Karpas-422 (cell line): ENCODE results near the gene MSH2. TPM values are rescaled to one million over a fixed set of nuclear protein-coding genes. Genes with fewer than 3 reads are reported as not detected.
"Not testable (repeated sequence)": the region's sequence is repeated elsewhere in the genome, so short reads cannot be mapped to it uniquely, and the experiment has no call there.

Experiments used
- DNase-seq: peaks from one replicate; pipeline ENCODE4 v3.0.0-alpha.2; 2015
- H2AFZ ChIP-seq: fragments of 200-600 bp; sonication (generic); 2 replicates; pipeline ENCODE4 v1.6.1; 2014; ENCODE audit warnings: antibody characterized with exemption, low read length, mixed read lengths
- H3K27ac ChIP-seq: fragments of 200-600 bp; sonication (generic); 2 replicates; pipeline ENCODE4 v1.5.1; 2014; ENCODE audit warnings: mild to moderate bottlenecking, low read length, moderate library complexity
- H3K27me3 ChIP-seq: fragments of 200-600 bp; sonication (generic); 2 replicates; pipeline ENCODE4 v1.6.1; 2014; ENCODE audit warnings: low read length, mixed read lengths
- H3K36me3 ChIP-seq: fragments of 200-600 bp; sonication (generic); 2 replicates; pipeline ENCODE4 v1.6.1; 2014; ENCODE audit warnings: low read length, mixed read lengths; ENCODE audit not compliant: insufficient read depth
- H3K4me1 ChIP-seq: fragments of 200-600 bp; sonication (generic); 2 replicates; pipeline ENCODE4 v1.6.1; 2014; ENCODE audit warnings: mild to moderate bottlenecking, low read length, mixed read lengths
- H3K4me2 ChIP-seq: fragments of 200-600 bp; sonication (generic); 2 replicates; pipeline ENCODE4 v1.6.1; 2014; ENCODE audit warnings: low read length, low read depth, mild to moderate bottlenecking; ENCODE audit not compliant: poor library complexity, severe bottlenecking
- H3K4me3 ChIP-seq: fragments of 200-600 bp; sonication (generic); 2 replicates; pipeline ENCODE4 v1.5.1; 2014; ENCODE audit warnings: mild to moderate bottlenecking, antibody characterized with exemption, low read length, mixed read lengths
- H3K79me2 ChIP-seq: fragments of 200-600 bp; sonication (generic); 2 replicates; pipeline ENCODE4 v1.6.1; 2014; ENCODE audit warnings: mild to moderate bottlenecking, low read length, mixed read lengths
- H3K9ac ChIP-seq: fragments of 200-600 bp; sonication (generic); 2 replicates; pipeline ENCODE4 v1.6.0; 2014; ENCODE audit warnings: low read length
- H3K9me2 ChIP-seq: fragments of 200-600 bp; sonication (generic), shearing (Covaris generic); replicated peaks from 2 replicates; pipeline ENCODE4 v1.6.0; 2014; ENCODE audit warnings: mild to moderate bottlenecking, low read length, moderate library complexity; ENCODE audit not compliant: insufficient read depth
- H3K9me3 ChIP-seq: fragments of 300-700, 200-600 bp; sonication (generic); 2 replicates; pipeline ENCODE4 v1.6.1; 2014; ENCODE audit warnings: low read length, mixed read lengths
- H4K20me1 ChIP-seq: fragments of 200-600 bp; sonication (generic); 2 replicates; pipeline ENCODE4 v1.6.1; 2014; ENCODE audit warnings: mild to moderate bottlenecking, antibody characterized with exemption, low read length, low read depth; ENCODE audit not compliant: insufficient read depth
- total RNA-seq: library from RNA; depleted of rRNA; stranded (reverse); fragments of >200 nt; shearing (Covaris generic); gene quantifications from 2 replicates; pipeline ENCODE4 v1.2.3, GENCODE V29; 2014; ENCODE audit warnings: low replicate concordance

The MSH2 gene
- total RNA-seq, 1 experiment from 2014 or later = 38.7 TPM

DNA sequence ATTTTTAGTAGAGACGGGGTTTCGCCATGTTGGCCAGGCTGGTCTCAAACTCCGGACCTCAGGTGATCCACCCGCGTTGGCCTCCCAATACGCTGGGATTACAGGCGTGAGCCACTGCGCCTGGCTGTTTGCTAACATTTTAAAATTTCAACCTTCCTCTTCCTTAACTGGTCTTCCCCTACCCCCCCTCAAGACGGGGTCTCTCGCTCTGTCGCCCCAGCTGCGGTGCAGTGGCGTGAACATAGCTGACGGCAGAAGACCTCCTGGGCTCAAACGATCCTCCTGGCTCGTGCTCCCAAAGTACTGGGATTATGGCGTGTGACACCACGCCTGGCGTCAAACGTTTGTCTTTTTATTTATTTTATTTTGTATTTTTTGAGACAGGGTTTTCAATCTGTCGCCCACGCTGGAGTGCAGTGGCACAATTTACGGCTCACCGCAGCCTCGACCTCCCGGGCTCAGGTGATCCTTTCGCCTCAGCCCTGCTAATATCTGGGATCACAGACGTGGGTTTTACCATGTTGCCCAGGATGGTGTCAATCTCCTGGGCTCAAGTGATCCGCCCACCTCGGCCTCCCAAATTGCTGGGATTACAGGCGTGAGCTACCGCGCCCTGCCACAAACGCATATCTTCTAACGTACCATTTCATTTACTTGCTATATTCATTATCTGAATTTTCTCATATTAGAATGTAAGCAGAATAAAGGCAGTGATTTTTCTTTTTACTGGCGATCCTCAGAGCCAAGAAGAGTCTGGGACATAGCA, 984 bp upstream of the MSH2 start:
- Histone ChIP-seq H3K27ac (peak overlapping the region; percentile 5; the same call in 1 of the 2 replicates), H4K20me1 (no peaks in the 10 kb centered on the region; the same call in 1 of the 2 replicates), H3K9ac (peak overlapping the region; percentile 90), H3K9me2 (no peaks in the 10 kb centered on the region), H2AFZ (peak overlapping the region; percentile 59), H3K79me2 (peaks cover 40% of the 10 kb centered on the region), H3K4me3 (peak overlapping the region; percentile 89), H3K9me3 (no peaks in the 10 kb centered on the region), H3K4me2 (peak overlapping the region; percentile 90), H3K4me1 (peaks cover 28% of the 10 kb centered on the region), H3K36me3 (peaks cover 10% of the 10 kb centered on the region), H3K27me3 (no peaks in the 10 kb centered on the region)
- DNase-seq = no peak

DNA sequence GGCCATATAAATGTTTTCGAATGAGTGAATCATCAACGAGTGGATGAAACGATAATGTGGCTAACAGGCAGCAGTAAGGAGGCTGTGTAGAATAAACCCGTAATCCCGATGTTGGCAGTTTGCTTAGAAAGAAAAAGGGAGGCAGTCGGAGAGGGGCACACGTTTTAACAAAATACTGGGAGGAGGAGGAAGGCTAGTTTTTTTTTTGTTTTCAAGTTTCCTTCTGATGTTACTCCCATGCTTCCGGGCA, 476 bp upstream of the MSH2 start:
- Histone ChIP-seq H3K4me3 (peak overlapping the region; percentile 89), H3K79me2 (peaks cover 45% of the 10 kb centered on the region), H3K27me3 (no peaks in the 10 kb centered on the region), H3K4me1 (peaks cover 29% of the 10 kb centered on the region), H3K36me3 (peaks cover 11% of the 10 kb centered on the region), H3K9me3 (no peaks in the 10 kb centered on the region), H3K9me2 (no peaks in the 10 kb centered on the region), H3K27ac (peak overlapping the region; percentile 5; the same call in 1 of the 2 replicates), H2AFZ (peak overlapping the region; percentile 59), H3K4me2 (peak overlapping the region; percentile 90), H4K20me1 (no peaks in the 10 kb centered on the region; the same call in 1 of the 2 replicates), H3K9ac (peak overlapping the region; percentile 90)
- no peak for DNase-seq

GRCh38 chr2:47403609-47404193, 745 bp downstream of the MSH2 start:
- Histone ChIP-seq H3K27me3 (no peaks in the 10 kb centered on the region), H3K4me2 (peak overlapping the region; percentile 90), H3K79me2 (peaks cover 57% of the 10 kb centered on the region), H3K9me3 (no peaks in the 10 kb centered on the region), H3K9me2 (no peaks in the 10 kb centered on the region; the same call in 1 of the 2 replicates), H4K20me1 (no peaks in the 10 kb centered on the region; the same call in 1 of the 2 replicates), H2AFZ (peak overlapping the region; percentile 83; the same call in 1 of the 2 replicates), H3K36me3 (peaks cover 17% of the 10 kb centered on the region), H3K9ac (peak overlapping the region; percentile 90), H3K27ac (peak overlapping the region; percentile 58), H3K4me3 (peak overlapping the region; percentile 89), H3K4me1 (peaks cover 29% of the 10 kb centered on the region)
- DNase-seq = peak; percentile 50

DNA sequence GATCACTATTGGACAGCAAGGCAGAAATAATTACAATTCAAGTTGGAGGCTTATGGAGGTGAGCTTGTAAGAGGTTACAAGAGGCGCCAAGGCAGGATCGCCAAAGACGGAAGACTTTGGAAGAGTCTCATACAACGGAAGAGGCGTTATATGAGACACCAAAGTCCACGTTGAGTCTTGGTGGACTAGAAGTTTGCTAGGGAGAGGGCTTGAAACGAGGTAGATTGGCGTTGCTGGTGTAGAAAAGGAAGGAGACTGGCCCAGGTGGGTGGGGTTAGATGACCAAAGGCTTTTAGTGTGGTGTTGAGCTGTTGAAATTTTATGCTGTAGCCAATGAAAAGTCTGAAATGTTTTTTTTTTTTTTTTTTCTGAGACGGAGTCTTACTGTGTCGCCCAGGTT, 1.4 kb downstream of the MSH2 start:
- Histone ChIP-seq H3K4me1 (peaks cover 29% of the 10 kb centered on the region), H3K4me3 (peak overlapping the region; percentile 89), H2AFZ (no peak overlapping the region), H3K9ac (peak overlapping the region; percentile 90), H3K9me2 (no peaks in the 10 kb centered on the region; the same call in 1 of the 2 replicates), H3K79me2 (peaks cover 59% of the 10 kb centered on the region), H3K36me3 (peaks cover 17% of the 10 kb centered on the region), H4K20me1 (no peaks in the 10 kb centered on the region; the same call in 1 of the 2 replicates), H3K4me2 (peak overlapping the region; percentile 90), H3K27ac (peak overlapping the region; percentile 58; the same call in 1 of the 2 replicates), H3K9me3 (no peaks in the 10 kb centered on the region), H3K27me3 (no peaks in the 10 kb centered on the region)
- DNase-seq = no peak

GRCh38 chr2:47405757-47406156, 2.8 kb downstream of the MSH2 start:
- H4K20me1 ChIP-seq = no peaks in the 10 kb centered on the region; the same call in 1 of the 2 replicates
- DNase-seq = no peak
- H3K4me1 ChIP-seq = peaks cover 29% of the 10 kb centered on the region
- H3K4me2 ChIP-seq = peak overlapping the region; percentile 90
- no peak overlapping the region for H2AFZ ChIP-seq
- no peaks in the 10 kb centered on the region for H3K27me3 ChIP-seq
- H3K36me3 ChIP-seq = peaks cover 20% of the 10 kb centered on the region
- H3K79me2 ChIP-seq = peaks cover 62% of the 10 kb centered on the region
- H3K9ac ChIP-seq = no peak overlapping the region
- H3K9me3 ChIP-seq = no peaks in the 10 kb centered on the region
- no peak overlapping the region for H3K27ac ChIP-seq
- H3K4me3 ChIP-seq = no peak overlapping the region
- H3K9me2 ChIP-seq = no peaks in the 10 kb centered on the region; the same call in 1 of the 2 replicates

GRCh38 chr2:47406649-47407330, 3.8 kb downstream of the MSH2 start:
- peaks cover 20% of the 10 kb centered on the region for H3K36me3 ChIP-seq
- peaks cover 66% of the 10 kb centered on the region for H3K79me2 ChIP-seq

DNA sequence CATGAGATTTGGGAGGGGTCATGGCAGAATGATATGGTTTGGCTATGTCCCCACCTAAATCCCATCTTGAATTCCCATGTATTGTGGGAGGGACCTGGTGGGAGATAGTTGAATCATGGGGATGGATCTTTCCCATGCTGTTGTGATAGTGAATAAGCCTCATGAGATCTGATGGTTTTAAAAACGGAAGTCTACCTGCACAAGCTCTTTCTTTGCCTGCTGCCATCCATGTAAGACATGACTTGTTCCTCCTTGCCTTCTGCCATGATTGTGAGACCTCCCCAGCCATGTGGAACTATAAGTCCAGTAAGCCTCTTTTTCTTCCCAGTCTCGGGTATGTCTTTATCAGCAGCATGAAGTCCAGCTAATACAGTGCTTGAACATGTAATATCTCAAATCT, 5.0 kb downstream of the MSH2 start:
- H2AFZ ChIP-seq, H4K20me1 ChIP-seq, H3K9ac ChIP-seq, H3K4me2 ChIP-seq, H3K4me3 ChIP-seq, H3K9me2 ChIP-seq, H3K9me3 ChIP-seq, DNase-seq, H3K27ac ChIP-seq, H3K27me3 ChIP-seq: not testable (repeated sequence)
- Histone ChIP-seq H3K79me2 (peaks cover 71% of the 10 kb centered on the region), H3K36me3 (peaks cover 22% of the 10 kb centered on the region), H3K4me1 (peaks cover 22% of the 10 kb centered on the region)

More at GRCh38 chr2:47406649-47407330, 3.8 kb downstream of the MSH2 start:
- H3K27me3 ChIP-seq, DNase-seq, H2AFZ ChIP-seq, H3K9ac ChIP-seq, H4K20me1 ChIP-seq, H3K9me2 ChIP-seq, H3K4me2 ChIP-seq, H3K9me3 ChIP-seq, H3K4me3 ChIP-seq: not testable (repeated sequence)
- Histone ChIP-seq H3K27ac (0 out of 2 replicates have a peak overlapping the region, but pooled peaks have one; percentile 12), H3K4me1 (peaks cover 29% of the 10 kb centered on the region)
